Gastrocnemius medialis (tissue), 4 donors: Measurements from ENCODE around the gene CASZ1. TPM values are rescaled to one million over a fixed set of nuclear protein-coding genes. Genes with fewer than 3 reads are reported as not detected.

Experiments
- ATAC-seq, 2 donors: fragments of 150-250 bp; one replicate each; pipeline ENCODE4 v1.9.1; 2016
- DNase-seq, 2 donors: peaks; one replicate each; pipeline ENCODE4 v3.0.0-alpha.2; 2019
- H3K27ac ChIP-seq, 4 donors: fragments of 200-600 bp; sonication (generic); 1 replicate in 1 of 4; 2 replicates in 3 of 4; pipeline ENCODE4 v1.5.1; 2016 to 2018; ENCODE audit warnings: mild to moderate bottlenecking in 2 of 4, moderate library complexity in 1 of 4
- H3K27me3 ChIP-seq, 3 donors: fragments of 200-600 bp; sonication (generic) in 2 of 3; 1 replicate in 1 of 3; 2 replicates in 2 of 3; pipeline versions ENCODE4 v1.5.1 to v1.6.0; 2016 to 2019; ENCODE audit warnings: mild to moderate bottlenecking in 1 of 3, moderate library complexity in 1 of 3
- H3K36me3 ChIP-seq, 2 donors: fragments of 200-600 bp; sonication (generic) in 1 of 2; one replicate each; pipeline ENCODE4 v1.5.1; 2017 to 2018
- H3K4me1 ChIP-seq, 2 donors: fragments of 200-600 bp; sonication (generic) in 1 of 2; one replicate each; pipeline ENCODE4 v1.5.1; 2016 to 2017; ENCODE audit warnings: mild to moderate bottlenecking in 2 of 2
- H3K4me3 ChIP-seq, 4 donors: fragments of 200-600 bp; sonication (generic) in 3 of 4; 1 replicate in 1 of 4; 2 replicates in 3 of 4; pipeline ENCODE4 v1.5.1; 2016 to 2019; ENCODE audit warnings: mild to moderate bottlenecking in 2 of 4
- H3K9me3 ChIP-seq, 3 donors: fragments of 200-600 bp; sonication (generic) in 2 of 3; 1 replicate in 1 of 3; 2 replicates in 2 of 3; pipeline ENCODE4 v1.5.1; 2016 to 2019
- CTCF ChIP-seq, 5 experiments: fragments of 450-650 bp in 3 of 5; fragments of 200-600 bp in 2 of 5; sonication (generic) in 2 of 5; IDR thresholded peaks in 4 of 5; conservative IDR thresholded peaks in 1 of 5; 1 replicate in 4 of 5; 2 replicates in 1 of 5; pipeline ENCODE4 v1.5.1; 2016 to 2019; ENCODE audit warnings: antibody characterized with exemption in 5 of 5, mild to moderate bottlenecking in 3 of 5, moderate library complexity in 3 of 5
- POLR2A ChIP-seq, 2 donors: fragments of 450-650 bp; IDR thresholded peaks; one replicate each; pipeline ENCODE4 v1.6.1; 2017; ENCODE audit warnings: antibody characterized with exemption in 2 of 2, mild to moderate bottlenecking in 2 of 2, moderate library complexity in 2 of 2
- in situ Hi-C, 4 donors: fragments of 200-750 bp; cut with MboI; loops; one replicate each; pipeline versions ENCODE4 v1.15.0 to v1.8.0; 2017; ENCODE audit warnings: low sequenced_read_pairs in 4 of 4
- intact Hi-C: fragments of 100-400 bp; cut with DNase I; formaldehyde crosslinking; loops from one replicate; pipeline ENCODE4 v1.15.1; 2023; ENCODE audit warnings: low total_unique reads
- total RNA-seq, 4 donors: library from RNA; depleted of rRNA; stranded (reverse); fragments of >200 nt; gene quantifications; one replicate each; pipeline versions ENCODE4 v1.1.0 to v1.2.3, GENCODE V29; 2016

CASZ1 gene
- total RNA-seq, 4 donors from 2014 or later: 19.1 to 121 (median 80.6) TPM

GRCh38 chr1:10617318-10617717 is 179.1 kb downstream of the CASZ1 start:
- DNase-seq: no peak
- intact Hi-C loops (no loop called here), in situ Hi-C loops (no loop called here)
- TF ChIP-seq POLR2A (IDR thresholded peaks at IDR 0.05): no peak
- no peak for TF ChIP-seq CTCF (IDR thresholded peaks at IDR 0.05 in 4 of 5, conservative IDR thresholded peaks at IDR 0.05 in 1 of 5)
- Histone ChIP-seq H3K27ac (no peak overlapping the region), H3K27me3 (no peaks in the 10 kb centered on the region), H3K4me1 (peaks cover 5% of the 10 kb centered on the region in 2 donors), H3K9me3 (no peaks in the 10 kb centered on the region), H3K4me3 (no peak overlapping the region), H3K36me3 (no peaks in the 10 kb centered on the region)
- ATAC-seq: no peak

GRCh38 chr1:10616696-10617095 is 179.8 kb downstream of the CASZ1 start:
- TF ChIP-seq POLR2A (IDR thresholded peaks at IDR 0.05) (no peak), CTCF (IDR thresholded peaks at IDR 0.05 in 4 of 5, conservative IDR thresholded peaks at IDR 0.05 in 1 of 5) (no peak)
- intact Hi-C loops: no loop called here
- in situ Hi-C loops: no loop called here

GRCh38 chr1:10615932-10616671 is 180.3 kb downstream of the CASZ1 start:
- H3K9me3 ChIP-seq: no peaks in the 10 kb centered on the region
- DNase-seq (no peak), ATAC-seq (no peak)
- H3K4me1 ChIP-seq: peaks cover 5 to 17% of the 10 kb centered on the region in 2 donors
- H3K27me3 ChIP-seq: no peaks in the 10 kb centered on the region
- H3K4me3 ChIP-seq: no peak overlapping the region
- H3K36me3 ChIP-seq: no peaks in the 10 kb centered on the region
- in situ Hi-C loops (no loop called here), intact Hi-C loops (no loop called here)
- TF ChIP-seq CTCF (IDR thresholded peaks at IDR 0.05 in 4 of 5, conservative IDR thresholded peaks at IDR 0.05 in 1 of 5): no peak
- TF ChIP-seq POLR2A (IDR thresholded peaks at IDR 0.05): no peak
- no peak overlapping the region for H3K27ac ChIP-seq

More at GRCh38 chr1:10616696-10617095, 179.8 kb downstream of the CASZ1 start:
- ATAC-seq (no peak), DNase-seq (no peak)
- no peak overlapping the region for H3K27ac ChIP-seq
- H3K27me3 ChIP-seq: no peaks in the 10 kb centered on the region
- no peak overlapping the region for H3K4me3 ChIP-seq
- H3K4me1 ChIP-seq: peaks cover 5 to 11% of the 10 kb centered on the region in 2 donors
- H3K9me3 ChIP-seq: no peaks in the 10 kb centered on the region
- no peaks in the 10 kb centered on the region for H3K36me3 ChIP-seq

- ATAC-seq: no peak
- Histone ChIP-seq H3K4me3 (no peak overlapping the region), H3K9me3 (no peaks in the 10 kb centered on the region), H3K4me1 (peaks cover 5 to 22% of the 10 kb centered on the region in 2 donors), H3K27me3 (no peaks in the 10 kb centered on the region), H3K36me3 (no peaks in the 10 kb centered on the region), H3K27ac (no peak overlapping the region)
- DNase-seq: no peak
- TF ChIP-seq CTCF (IDR thresholded peaks at IDR 0.05 in 4 of 5, conservative IDR thresholded peaks at IDR 0.05 in 1 of 5) (no peak), POLR2A (IDR thresholded peaks at IDR 0.05) (no peak)
- intact Hi-C loops: no loop called here
- in situ Hi-C loops: no loop called here
Observed at GRCh38 chr1:10615332-10615731, 181.1 kb downstream of the CASZ1 start.
